Activated CD8-positive, alpha-beta memory T cell treated with anti-CD3 and anti-CD28 coated beads, Interleukin-2, amount 10 ng/mL, durations not matched to agents 7 days and 5 days (primary cell): ENCODE measurements around the gene PGBD5. TPM values are rescaled to one million over a fixed set of nuclear protein-coding genes. Genes with fewer than 3 reads are reported as not detected.

Source experiments
- ATAC-seq: fragments of 150-1000 bp; cut with Tn5 transposase; one replicate; pipeline ENCODE4 v1.10.0; 2021; ENCODE audit warnings: moderate library complexity
- CTCF ChIA-PET: fragments of 350-600 bp; sonication (Branson Sonifier 250); formaldehyde crosslinking; loops from one replicate; lab custom pipeline; 2021; ENCODE audit warnings: antibody characterized with exemption; lab: Charles Lee
- DNase-seq: peaks from one replicate; pipeline ENCODE4 v3.0.0-alpha.2; 2020
- H3K27ac Mint-ChIP-seq: one replicate; pipeline ENCODE4 v1.8.0; 2021; ENCODE audit warnings: mild to moderate bottlenecking, mixed read lengths
- H3K27me3 Mint-ChIP-seq: one replicate; pipeline ENCODE4 v1.8.0; 2021; ENCODE audit warnings: mixed read lengths
- H3K36me3 Mint-ChIP-seq: one replicate; pipeline ENCODE4 v1.8.0; 2021; ENCODE audit warnings: mild to moderate bottlenecking, mixed read lengths
- H3K4me1 Mint-ChIP-seq: one replicate; pipeline ENCODE4 v1.8.0; 2021; ENCODE audit warnings: mixed read lengths
- H3K4me3 Mint-ChIP-seq: one replicate; pipeline ENCODE4 v1.8.0; 2021; ENCODE audit warnings: mild to moderate bottlenecking, moderate library complexity, mixed read lengths
- H3K9me3 Mint-ChIP-seq: one replicate; pipeline ENCODE4 v1.8.0; 2022; ENCODE audit warnings: low read depth, mixed read lengths
- total RNA-seq, 2 experiments: library from RNA; stranded (reverse); gene quantifications; one replicate each; pipeline ENCODE4 v1.2.3, GENCODE V29; 2021

PGBD5 gene
- total RNA-seq, 2 experiments from 2014 or later = not detected

DNA sequence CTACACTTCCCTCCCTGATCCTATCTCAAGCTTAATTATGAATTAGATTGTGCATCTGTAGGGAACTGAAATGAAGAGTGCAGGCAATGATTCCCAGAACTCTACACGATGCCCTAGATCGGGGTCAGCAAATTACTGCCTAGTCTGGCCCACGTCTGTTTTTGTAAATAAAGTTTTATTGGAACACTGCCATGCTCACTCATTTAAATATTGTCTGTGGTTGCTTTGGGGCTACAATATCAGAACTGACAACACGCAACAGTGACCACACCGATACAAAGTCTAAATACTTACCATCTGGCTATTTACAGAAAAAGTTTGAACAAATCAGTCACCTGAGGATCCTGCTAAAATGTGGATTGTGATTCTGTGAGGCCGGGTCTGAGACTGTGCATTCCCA, 74.1 kb downstream of the PGBD5 start:
- no peaks in the 10 kb centered on the region for H3K4me1 Mint-ChIP-seq
- ATAC-seq (no peak), DNase-seq (no peak)
- CTCF ChIA-PET = no interaction called here
- peaks cover 7% of the 10 kb centered on the region for H3K27me3 Mint-ChIP-seq
- H3K36me3 Mint-ChIP-seq = no peaks in the 10 kb centered on the region
- no peaks in the 10 kb centered on the region for H3K9me3 Mint-ChIP-seq
- no peak overlapping the region for H3K27ac Mint-ChIP-seq
- no peak overlapping the region for H3K4me3 Mint-ChIP-seq

DNA sequence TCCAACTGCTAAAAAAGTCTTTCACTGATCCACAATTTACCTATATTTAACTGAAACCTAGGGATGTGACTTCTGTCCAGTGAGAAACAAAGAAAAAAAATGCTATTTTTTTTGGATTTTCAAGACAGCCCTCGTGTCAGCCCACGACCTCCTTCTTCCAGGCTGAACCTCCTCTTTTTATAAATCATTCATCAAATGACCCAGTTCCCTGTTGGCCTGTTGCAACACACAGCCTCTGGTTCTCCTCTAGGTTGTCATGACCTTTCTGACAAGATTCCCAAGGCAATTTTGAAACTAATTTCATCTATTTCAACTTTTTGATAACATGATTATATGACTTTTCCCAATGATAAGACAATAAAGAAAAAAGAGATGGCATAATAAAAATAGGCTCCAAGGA, 74.6 kb downstream of the PGBD5 start:
- no peaks in the 10 kb centered on the region for H3K9me3 Mint-ChIP-seq
- ATAC-seq (no peak), DNase-seq (no peak)
- no peak overlapping the region for H3K4me3 Mint-ChIP-seq
- no peaks in the 10 kb centered on the region for H3K4me1 Mint-ChIP-seq
- no peaks in the 10 kb centered on the region for H3K36me3 Mint-ChIP-seq
- CTCF ChIA-PET = no interaction called here
- no peak overlapping the region for H3K27ac Mint-ChIP-seq
- peaks cover 7% of the 10 kb centered on the region for H3K27me3 Mint-ChIP-seq

DNA sequence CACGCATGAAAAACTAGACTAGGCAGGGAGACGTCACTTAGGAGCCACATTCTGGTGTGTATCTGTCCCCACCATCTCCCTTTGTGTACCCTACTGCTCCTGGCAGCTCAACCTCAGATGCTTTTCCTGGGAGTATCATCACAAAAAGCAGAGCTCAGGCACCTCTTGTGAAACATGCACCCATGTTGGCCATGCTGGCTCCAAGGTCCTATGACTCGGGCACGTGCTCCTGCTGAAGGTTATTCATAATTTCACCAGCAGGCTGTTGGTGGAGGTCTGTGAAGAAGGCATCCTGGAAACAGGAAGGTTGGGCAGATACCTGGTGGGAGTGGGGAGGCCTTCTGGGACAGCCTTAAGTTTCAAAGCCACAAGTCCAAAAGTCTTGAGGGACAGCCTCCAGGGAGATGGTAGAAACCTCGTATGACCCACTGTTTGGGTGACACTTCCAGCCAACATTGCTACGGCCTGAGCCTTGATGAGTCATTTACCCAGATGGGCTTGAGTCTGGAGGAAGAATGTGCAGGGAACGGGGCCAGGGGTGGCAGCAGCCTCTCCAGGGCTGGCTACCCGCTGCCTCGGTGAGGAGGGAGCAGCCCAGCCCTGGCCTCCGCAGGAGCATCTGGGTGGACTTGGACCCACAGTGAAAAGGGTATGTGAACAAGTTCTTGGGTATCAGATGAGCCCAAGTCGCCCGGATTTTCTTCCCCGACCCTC, 75.8 kb downstream of the PGBD5 start:
- Mint-ChIP-seq H3K36me3 (no peaks in the 10 kb centered on the region), H3K27ac (no peak overlapping the region), H3K4me1 (no peaks in the 10 kb centered on the region), H3K9me3 (no peaks in the 10 kb centered on the region), H3K27me3 (peaks cover 7% of the 10 kb centered on the region), H3K4me3 (no peak overlapping the region)
- no peak for ATAC-seq
- DNase-seq = no peak
- CTCF ChIA-PET = no interaction called here

DNA sequence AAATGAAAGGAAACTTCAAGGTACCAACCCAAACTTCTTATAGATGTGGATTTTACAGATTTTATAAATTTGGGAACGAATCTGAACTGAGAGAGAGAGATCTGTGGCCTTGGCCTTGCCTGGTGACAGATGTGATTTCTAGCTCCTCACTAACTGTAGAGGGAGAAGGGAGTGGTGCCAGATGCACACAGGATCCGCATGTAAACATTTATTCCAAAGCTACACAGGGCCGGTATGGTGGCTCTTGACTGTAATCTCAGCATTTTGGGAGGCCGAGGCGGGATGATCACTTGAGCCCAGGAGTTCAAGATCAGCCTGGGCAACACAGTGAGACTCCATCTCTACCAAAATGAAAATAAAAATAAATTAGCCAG, 77.1 kb downstream of the PGBD5 start:
- ATAC-seq = no peak

DNA sequence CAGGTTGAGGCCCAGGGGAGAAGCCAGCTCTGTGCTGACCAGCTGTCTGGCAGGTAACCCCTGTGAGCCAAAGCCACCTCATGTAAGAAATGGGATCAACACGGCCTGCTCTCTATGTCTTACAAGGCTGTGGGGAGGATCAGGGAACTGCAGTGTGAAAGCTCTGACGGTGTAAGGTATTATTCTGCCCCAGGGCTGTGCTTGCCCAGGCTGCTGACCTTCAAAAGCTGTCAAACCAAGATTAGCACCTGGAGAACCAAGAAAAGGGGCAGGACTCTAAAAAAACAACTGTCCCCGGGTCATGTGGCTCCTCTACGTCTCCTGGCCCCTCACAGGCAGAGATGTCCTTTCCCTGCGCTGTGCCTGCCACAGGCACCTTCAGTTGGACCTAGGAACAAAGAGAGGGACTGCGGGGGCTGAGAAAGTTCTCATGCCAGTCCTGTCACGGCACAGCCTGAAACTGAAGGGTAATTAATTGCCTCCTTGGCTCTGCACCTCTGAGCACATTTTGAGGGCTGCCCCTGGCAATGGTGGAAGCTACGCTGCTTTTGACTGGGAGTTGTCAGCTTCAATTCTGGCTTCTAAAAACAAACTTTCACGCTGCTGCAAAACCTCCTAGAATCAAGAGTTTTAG, 77.6 kb downstream of the PGBD5 start:
- Mint-ChIP-seq H3K36me3 (no peaks in the 10 kb centered on the region), H3K4me1 (no peaks in the 10 kb centered on the region), H3K27ac (no peak overlapping the region), H3K27me3 (peaks cover 8% of the 10 kb centered on the region), H3K9me3 (no peaks in the 10 kb centered on the region), H3K4me3 (no peak overlapping the region)
- DNase-seq (no peak), ATAC-seq (no peak)
- CTCF ChIA-PET = no interaction called here

More for the DNA sequence above, 77.1 kb downstream of the PGBD5 start:
- Mint-ChIP-seq H3K4me3 (no peak overlapping the region), H3K9me3 (no peaks in the 10 kb centered on the region), H3K36me3 (no peaks in the 10 kb centered on the region), H3K27ac (no peak overlapping the region), H3K4me1 (no peaks in the 10 kb centered on the region), H3K27me3 (peaks cover 5% of the 10 kb centered on the region)
- DNase-seq = no peak
- CTCF ChIA-PET = no interaction called here

DNA sequence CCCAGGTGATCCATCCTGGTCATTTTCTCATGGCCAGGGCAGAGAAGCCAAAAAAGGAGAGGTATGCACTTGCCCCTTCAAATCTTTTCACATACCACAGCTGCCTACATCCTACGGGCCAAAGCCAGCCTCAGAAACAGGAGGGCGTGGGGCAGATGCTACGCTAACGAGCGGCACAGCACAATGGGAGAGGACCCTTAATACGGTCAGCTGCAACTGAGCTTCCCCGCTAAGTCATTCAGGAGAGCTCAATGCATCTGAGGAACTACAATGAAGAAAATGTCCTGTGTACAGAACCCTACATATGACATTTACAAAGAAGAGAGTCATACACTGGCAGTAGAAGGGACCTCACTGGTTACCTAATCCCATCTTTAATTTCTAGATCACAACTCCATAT, 78.2 kb downstream of the PGBD5 start:
- Mint-ChIP-seq H3K9me3 (no peaks in the 10 kb centered on the region), H3K4me1 (no peaks in the 10 kb centered on the region), H3K27ac (no peak overlapping the region), H3K27me3 (peaks cover 14% of the 10 kb centered on the region), H3K4me3 (no peak overlapping the region), H3K36me3 (no peaks in the 10 kb centered on the region)
- no peak for ATAC-seq
- CTCF ChIA-PET = no interaction called here
- DNase-seq = no peak

DNA sequence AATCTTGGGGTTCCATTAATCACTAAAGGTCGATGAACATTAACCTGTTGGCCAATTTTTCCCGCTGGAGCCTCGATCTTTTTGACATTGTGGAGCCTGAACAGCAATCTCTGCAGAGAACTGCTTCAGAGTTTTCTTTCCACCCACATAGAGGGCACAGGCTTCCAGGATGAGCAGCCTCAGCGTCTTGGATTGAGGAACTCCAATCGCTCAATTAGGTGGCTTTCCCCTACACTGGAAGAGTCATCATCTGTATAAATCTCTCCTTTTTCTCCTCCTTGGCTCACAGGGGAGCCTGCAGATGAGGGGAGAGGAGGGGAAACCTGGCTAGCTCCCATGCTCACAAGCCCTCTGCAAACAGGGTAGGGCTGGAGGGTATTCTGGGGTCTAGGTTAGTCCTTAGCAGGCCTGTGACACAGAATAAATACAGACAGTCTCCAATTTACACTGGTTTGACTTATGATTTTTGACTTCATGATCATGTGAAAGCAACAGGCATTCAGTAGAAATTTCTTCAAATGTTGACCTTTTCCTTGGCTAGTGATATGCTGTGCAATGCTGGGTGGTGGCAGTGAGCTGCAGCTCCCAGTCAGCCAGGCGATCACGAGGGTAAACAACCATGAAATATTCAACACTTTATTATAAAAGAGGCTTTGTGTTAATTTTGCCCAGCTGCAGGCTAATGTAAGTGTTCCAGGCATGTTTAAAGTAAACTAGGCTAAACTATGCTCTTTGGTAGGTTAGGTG, 80.8 kb downstream of the PGBD5 start:
- ATAC-seq = no peak
- peaks cover 13% of the 10 kb centered on the region for H3K27me3 Mint-ChIP-seq
- CTCF ChIA-PET = no interaction called here
- H3K4me1 Mint-ChIP-seq = no peaks in the 10 kb centered on the region
- H3K36me3 Mint-ChIP-seq = no peaks in the 10 kb centered on the region
- DNase-seq = no peak
- no peaks in the 10 kb centered on the region for H3K9me3 Mint-ChIP-seq
- H3K4me3 Mint-ChIP-seq = no peak overlapping the region
- H3K27ac Mint-ChIP-seq = no peak overlapping the region

DNA sequence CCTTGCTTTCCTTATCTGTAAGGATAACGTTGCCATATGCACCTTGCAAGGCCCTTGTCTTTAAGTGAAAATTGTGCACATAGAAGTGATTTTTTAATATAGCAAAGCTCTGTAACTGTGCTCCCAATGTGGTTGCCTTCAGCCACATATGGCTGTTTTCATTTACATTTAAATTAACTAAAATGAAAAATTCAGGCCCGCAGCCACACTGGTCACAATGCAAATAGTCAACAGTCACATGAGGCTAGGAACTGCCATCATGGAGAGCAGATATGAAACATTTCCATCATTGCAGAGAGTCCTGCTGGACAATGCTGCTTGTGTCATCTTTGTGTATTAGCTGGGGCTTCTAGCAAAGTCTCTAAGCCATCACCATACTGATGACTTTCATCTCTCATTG, 83.4 kb downstream of the PGBD5 start:
- CTCF ChIA-PET = no interaction called here
- no peaks in the 10 kb centered on the region for H3K4me1 Mint-ChIP-seq
- H3K4me3 Mint-ChIP-seq = no peak overlapping the region
- ATAC-seq (no peak), DNase-seq (no peak)
- peaks cover 18% of the 10 kb centered on the region for H3K27me3 Mint-ChIP-seq
- H3K9me3 Mint-ChIP-seq = no peaks in the 10 kb centered on the region
- no peak overlapping the region for H3K27ac Mint-ChIP-seq
- no peaks in the 10 kb centered on the region for H3K36me3 Mint-ChIP-seq

DNA sequence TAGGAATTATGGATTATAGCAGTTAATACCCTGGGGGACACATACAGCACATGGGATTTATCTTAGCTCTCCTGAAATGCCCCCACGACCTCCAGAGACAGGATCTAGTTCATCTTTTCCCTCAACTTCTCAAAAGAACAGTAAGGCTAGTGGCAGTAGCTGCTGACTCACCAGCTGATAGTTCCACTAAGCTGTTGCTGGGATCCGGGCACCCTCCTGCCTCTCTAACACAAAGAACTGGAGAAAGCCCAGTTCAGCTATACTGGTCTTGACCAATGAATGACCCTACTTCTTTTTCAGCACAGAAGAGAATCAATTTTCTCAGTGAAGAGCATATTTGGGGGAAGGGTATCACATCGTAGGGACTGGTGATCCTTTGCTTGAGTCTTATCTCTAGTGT, 84.1 kb downstream of the PGBD5 start:
- Mint-ChIP-seq H3K27me3 (peaks cover 19% of the 10 kb centered on the region), H3K36me3 (no peaks in the 10 kb centered on the region), H3K4me3 (no peak overlapping the region), H3K4me1 (no peaks in the 10 kb centered on the region), H3K27ac (no peak overlapping the region), H3K9me3 (no peaks in the 10 kb centered on the region)
- CTCF ChIA-PET = no interaction called here
- no peak for DNase-seq
- ATAC-seq = no peak

DNA sequence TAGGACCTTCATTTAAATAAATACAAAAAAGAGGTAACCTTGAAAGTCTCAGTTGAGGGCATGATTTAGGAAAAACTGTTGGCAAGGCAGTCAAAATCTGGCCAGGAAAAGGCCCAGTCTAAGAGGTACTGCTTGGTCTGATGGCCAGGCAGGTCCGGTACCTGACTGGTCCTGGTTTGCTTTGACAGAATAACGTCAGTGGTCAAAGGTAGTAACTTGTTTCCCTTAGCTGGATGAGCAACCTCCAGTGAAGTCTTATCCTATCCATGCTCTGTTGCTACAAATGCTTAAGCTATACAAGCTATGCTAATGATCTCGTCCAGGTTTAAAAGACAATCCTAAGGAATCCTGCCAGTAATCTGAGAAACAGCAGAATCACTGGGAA, 85.0 kb downstream of the PGBD5 start:
- no peak for ATAC-seq
- no peaks in the 10 kb centered on the region for H3K36me3 Mint-ChIP-seq
- no peaks in the 10 kb centered on the region for H3K4me1 Mint-ChIP-seq
- H3K27ac Mint-ChIP-seq = no peak overlapping the region
- H3K9me3 Mint-ChIP-seq = no peaks in the 10 kb centered on the region
- H3K4me3 Mint-ChIP-seq = no peak overlapping the region
- peaks cover 19% of the 10 kb centered on the region for H3K27me3 Mint-ChIP-seq
- DNase-seq = no peak
- CTCF ChIA-PET = no interaction called here

DNA sequence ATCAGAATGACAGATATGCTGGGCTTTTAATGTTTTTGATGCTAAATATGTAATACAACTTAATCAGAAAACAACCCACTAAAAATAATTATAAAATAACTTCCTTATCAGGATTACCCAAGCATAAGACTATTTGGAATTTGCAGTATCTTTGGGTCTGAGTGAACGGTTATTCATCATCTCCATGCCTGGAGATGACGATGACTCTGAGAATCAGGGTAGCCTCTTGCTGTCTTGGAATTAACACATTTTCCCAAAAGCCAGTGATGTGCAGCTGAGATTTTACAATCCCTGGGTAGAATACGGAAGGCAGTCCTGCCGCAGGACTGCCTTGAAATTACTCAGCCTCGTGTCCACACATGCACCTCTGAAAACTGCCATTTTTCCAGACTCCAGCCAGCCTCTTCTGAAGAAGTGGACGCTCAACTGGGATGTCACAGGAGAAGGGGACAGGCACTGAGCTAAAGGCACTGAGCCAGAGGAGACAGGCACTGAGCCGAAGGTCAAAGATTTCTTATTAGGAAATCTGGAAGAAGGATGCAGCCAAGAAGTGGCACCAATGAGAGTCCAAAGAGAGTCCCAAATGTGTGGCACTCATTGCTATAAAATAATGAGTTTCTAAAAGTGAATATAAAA, 85.5 kb downstream of the PGBD5 start:
- H3K27ac Mint-ChIP-seq = no peak overlapping the region
- H3K4me3 Mint-ChIP-seq = no peak overlapping the region
- H3K27me3 Mint-ChIP-seq = peaks cover 19% of the 10 kb centered on the region
- CTCF ChIA-PET = no interaction called here
- H3K9me3 Mint-ChIP-seq = no peaks in the 10 kb centered on the region
- DNase-seq (no peak), ATAC-seq (no peak)
- no peaks in the 10 kb centered on the region for H3K36me3 Mint-ChIP-seq
- no peaks in the 10 kb centered on the region for H3K4me1 Mint-ChIP-seq

DNA sequence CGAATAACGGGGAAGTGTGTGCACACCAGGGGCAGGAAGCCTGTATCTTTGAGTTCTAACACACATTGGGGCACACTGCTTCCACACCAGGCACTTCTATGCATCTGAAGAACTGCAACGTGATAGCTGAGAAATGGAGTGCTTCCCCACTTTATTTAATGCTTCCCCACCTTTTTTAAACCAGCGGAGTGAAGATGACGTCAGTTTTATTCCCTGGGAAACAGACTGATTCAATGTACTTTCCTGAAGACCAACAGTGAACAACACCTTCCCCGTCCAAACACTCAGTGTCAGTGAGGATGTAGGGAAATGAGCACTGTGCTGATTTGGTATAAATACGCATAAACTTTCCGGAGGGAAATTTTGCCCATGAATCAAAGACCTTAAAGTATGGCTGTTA, 87.1 kb downstream of the PGBD5 start:
- no peak overlapping the region for H3K27ac Mint-ChIP-seq
- DNase-seq = no peak
- peaks cover 19% of the 10 kb centered on the region for H3K27me3 Mint-ChIP-seq
- CTCF ChIA-PET = no interaction called here
- H3K4me3 Mint-ChIP-seq = no peak overlapping the region
- H3K4me1 Mint-ChIP-seq = no peaks in the 10 kb centered on the region
- no peaks in the 10 kb centered on the region for H3K9me3 Mint-ChIP-seq
- no peak for ATAC-seq
- H3K36me3 Mint-ChIP-seq = no peaks in the 10 kb centered on the region

DNA sequence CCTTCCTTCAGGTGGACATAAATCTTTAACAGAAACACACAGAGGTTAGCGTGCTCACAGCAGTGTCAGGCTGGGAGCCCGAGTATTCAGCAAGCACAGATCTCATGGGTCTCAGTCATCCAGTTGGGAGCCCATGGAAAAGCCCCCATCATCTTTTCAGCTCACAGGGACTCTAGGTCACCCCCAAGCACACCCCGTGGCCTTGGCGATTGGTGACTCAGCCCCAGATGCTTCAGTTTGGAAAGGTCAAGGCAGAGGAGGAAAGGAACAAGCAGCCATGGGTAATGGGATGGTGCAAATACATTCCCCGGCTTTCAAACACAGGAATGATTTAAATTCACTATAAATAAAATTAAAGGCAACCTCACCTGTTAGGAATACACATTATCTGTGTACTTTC, 88.9 kb downstream of the PGBD5 start:
- Mint-ChIP-seq H3K4me1 (no peaks in the 10 kb centered on the region), H3K9me3 (no peaks in the 10 kb centered on the region), H3K4me3 (no peak overlapping the region), H3K27ac (no peak overlapping the region), H3K36me3 (no peaks in the 10 kb centered on the region), H3K27me3 (peaks cover 10% of the 10 kb centered on the region)
- ATAC-seq = no peak
- no peak for DNase-seq
- CTCF ChIA-PET = no interaction called here
